GM18499 (cell line): Measurements from ENCODE around the gene MYL1.

Source experiments
- ATAC-seq: cut with Tn5 transposase; IDR thresholded peaks from one replicate; pipeline ENCODE4 v1.9.1; 2021; ENCODE audit warnings: moderate number of reproducible peaks; ENCODE audit not compliant: insufficient read depth, unreplicated experiment

The MYL1 gene

DNA sequence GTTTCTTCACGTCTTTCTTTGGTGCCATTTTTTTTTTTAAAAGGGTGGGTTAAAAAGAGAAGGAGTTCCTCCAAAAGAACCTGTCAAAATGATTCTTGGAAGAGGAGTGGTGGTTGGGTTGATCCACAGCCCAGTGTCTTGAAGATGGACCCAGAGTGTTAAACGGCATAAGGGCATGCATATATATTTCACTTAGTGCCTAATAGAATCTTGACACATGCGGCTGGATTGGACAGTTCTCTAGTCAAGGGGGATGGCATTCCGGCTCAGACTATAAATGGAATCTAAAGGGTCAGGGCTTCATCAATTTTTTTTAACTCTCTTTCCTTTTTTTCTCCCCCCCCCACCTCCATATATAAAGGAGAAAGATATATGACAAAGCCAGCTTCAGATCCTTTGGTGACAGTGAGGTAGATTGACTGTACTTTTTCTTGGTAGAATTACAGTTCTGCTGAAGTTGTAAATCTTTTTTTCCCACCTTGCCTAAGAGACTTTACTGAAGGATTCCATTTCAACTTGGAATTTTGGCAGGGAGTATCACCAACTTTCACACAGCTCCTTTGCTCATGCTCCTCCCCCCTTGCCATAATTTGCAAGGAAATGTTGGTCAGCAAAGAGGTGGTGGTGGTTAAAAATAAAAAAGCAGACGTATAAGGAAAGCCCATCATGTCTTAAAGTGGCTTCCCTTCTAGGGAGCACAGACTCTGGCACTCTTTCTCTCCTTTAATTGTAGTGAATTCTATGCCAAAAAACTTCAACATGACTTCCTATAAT lies at the start of gene MYL1:
MYL1 (minus strand) TSS at position 160 of the 774 bp plus-strand sequence; CDS start at position 28, 132 bp downstream.
- ATAC-seq = no peak

DNA sequence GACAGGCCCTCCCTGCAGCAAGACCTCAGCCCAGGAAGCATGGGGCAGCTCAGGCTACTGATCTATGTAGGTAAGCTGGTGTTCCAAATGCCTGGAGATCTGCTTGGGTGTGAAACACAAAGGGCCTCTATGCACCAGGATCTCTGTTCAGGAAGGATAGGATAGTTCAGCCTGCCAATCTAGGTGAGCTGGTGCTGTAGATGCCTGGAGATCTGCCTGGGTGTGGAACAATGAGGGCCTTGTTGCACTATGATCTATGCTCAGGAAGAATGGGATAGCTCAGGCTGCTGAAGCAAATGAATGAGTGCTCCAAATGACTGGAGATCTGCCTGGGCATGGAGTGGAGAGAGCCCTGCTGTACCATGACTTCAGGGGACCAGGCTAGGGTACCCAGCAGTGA lies 48.9 kb upstream of the MYL1 start:
- ATAC-seq = no peak

DNA sequence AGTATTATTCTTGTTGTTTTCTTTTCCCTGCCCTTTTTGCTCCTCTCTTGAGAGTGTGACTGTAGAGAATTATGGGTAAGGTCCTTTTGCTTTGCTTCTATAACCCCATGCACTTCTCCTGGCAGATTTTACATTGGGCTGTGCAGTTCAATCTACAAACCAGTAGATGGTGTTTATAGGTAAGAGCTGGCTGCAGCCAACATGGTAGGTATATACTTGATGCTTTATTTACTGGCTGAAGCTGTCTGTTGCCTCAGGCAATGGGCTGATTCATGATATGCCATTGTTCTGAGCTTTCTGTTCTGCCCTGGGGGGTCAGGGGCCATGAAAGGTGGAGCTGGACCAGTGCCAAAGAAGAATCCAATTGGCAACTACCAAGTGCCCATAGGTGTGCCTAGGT lies 48.3 kb upstream of the MYL1 start:
- ATAC-seq = no peak

DNA sequence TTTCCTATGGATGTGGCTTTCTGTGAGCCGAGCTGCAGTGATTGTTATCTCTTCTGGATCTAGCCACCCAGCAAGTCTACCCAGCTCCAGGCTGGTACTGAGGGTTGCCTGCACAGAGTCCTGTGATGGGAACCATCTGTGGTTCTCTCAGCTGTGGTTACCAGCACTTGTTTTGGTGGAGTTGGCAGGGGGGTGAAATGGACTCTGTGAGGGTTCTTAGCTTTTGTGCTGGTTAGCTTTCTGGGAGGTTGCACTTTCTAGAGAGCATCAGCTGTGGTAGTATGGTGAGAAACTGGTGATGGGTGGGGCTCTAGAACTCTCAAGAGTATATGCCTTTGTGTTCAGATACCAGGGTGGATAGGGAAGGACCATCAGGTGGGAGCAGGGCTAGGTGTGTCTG lies 45.4 kb upstream of the MYL1 start:
- no peak for ATAC-seq

DNA sequence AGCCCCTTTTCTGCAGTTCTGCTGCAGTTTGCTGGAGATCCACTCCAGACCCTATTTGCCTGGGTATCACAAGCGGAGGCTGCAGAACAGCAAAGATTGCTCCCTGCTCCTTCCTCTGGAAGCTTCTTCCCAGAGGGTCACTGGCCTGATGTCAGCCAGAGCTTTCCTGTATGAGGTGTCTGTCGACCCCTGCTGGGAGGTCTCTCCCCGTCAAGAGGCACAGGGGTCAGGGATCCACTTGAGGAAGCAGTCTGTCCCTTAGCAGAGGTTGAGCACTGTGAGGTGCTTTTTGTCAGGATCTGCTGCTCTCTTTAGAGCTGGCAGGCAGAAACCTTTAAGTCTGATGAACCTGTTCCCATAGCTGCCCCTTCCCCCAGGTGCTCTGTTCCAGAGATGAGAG lies 42.0 kb upstream of the MYL1 start:
- no peak for ATAC-seq

DNA sequence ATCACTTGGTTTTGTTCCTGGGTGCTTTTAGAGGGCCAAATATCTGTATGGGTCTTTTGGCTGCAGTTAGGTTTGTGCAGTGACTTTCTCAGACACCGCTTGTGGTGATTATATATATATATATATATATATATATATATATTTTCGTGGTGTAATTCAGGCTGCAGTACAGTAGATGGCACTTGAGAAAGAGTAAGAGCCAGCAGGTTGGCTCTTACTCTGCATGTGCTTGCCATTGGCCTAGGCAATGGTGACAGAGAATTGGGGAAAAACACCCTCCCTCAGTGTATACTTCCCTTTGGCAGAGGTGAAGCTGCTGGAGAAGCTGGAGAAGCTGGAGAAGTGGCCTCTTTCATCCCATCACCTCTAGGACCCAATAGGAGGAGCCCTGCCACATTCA lies 22.2 kb upstream of the MYL1 start:
- no peak for ATAC-seq

DNA sequence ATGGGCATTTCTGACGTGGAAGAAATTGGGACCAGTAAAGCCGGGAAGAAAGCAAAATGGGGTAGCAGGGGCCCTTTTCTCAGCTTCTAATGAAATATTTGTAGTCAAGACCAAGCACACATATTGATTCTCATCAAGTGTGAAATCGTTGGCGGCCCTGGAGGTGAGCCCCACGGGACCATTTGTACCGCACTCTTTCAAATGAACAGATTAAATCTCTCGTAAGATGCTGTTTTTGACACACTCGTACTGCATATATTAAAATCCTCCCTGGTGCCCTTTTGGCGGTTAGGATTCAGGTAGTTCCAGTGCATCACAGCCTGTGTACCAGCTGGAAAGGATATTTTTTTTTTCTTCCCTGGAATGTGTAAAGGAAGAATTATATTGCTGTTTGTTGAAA lies 9.9 kb upstream of the MYL1 start:
- no peak for ATAC-seq

DNA sequence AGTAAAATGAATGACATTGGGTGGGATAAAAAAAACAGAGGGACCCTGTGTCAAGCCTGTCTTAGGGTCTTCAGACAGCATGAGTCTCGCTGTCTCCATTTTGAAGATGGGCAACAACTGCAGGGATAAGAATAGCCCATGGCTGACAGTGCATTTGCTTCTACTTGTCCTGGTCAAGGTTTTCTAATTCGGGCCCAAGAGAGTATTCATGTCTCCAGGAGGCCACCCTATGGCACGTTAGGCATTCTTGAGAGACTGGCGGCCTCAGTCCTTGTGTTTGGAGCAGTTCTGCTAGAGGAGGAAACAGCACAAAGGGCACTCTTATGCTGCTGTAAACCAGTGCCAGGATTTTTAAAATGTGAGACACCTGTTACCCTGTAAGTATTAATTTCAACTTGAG lies 9.5 kb upstream of the MYL1 start:
- ATAC-seq = no peak

DNA sequence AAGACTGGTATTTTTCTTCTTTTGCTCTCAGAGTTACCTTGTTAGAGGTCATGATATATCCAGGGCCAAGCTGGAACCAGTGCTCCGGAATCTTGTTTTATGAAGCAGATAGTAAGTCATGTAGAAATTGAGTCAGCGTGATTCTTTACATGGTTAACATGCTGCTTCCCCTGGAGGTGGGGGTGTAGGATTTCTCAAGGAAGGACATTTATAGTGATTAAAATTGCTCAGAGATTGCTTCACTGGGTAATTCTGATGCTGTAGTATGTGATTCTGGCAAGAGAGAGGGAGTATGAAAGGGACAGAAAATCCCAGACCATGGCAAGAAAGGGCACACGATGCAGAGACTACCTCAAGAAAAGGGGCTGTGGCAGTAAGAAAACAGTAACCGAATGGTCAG lies 8.0 kb upstream of the MYL1 start:
- ATAC-seq = no peak

DNA sequence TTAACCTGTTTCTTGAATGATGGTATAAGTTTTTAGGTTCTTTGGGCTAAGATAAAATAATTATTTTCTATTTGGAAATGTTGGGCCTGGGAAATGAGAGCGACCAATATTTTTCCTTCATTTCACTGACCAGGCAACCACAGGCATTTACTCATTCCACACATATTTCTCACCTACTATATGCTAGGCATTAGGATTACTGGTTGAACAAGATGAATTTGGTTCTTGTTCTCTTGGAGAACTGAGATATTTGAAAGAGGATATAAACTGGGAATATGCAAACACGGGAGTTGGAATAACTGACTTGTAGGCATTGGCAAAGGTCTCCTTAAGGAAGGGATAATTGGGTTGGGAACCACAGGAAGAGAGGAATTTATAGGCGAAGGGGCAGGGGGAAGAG lies 3.9 kb upstream of the MYL1 start:
- no peak for ATAC-seq

DNA sequence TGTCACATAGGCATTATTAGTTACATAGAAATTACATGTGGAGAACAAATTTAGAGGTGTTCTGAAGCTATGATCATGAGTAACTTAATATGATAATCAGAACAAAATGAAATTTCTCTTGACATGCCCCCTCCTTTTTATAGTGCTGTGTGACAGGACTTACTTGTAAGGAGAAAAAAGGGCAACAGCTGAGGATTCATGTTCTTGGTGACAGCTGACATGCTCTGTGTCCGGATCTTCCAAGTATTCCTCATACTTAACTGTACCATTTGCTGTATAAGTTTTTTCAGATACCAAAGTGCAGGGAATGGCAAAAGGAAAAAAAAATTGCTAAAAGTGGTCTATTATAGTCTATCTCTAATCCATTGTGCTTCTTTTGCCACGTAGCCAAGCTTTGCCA lies 3.5 kb upstream of the MYL1 start:
- ATAC-seq = no peak

DNA sequence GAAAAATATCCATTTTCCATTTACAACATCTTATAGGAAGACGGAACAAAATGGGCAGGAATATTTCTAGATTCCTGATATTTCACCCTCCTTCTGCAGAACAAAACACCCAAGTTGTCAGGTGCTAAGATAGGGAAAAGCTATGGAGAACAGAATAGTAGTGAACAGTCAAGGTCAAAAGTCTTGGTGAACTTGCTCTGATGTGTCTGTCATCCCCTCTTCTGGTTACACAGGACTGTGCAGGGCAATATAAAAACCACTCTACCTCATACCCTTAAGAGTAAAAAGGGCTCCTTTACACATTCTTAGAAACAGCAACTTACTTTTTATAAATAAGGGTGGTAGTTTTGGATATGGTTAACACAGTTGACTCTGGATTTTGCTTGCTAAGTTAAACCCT lies 4.4 kb downstream of the MYL1 start:
- ATAC-seq = no peak

DNA sequence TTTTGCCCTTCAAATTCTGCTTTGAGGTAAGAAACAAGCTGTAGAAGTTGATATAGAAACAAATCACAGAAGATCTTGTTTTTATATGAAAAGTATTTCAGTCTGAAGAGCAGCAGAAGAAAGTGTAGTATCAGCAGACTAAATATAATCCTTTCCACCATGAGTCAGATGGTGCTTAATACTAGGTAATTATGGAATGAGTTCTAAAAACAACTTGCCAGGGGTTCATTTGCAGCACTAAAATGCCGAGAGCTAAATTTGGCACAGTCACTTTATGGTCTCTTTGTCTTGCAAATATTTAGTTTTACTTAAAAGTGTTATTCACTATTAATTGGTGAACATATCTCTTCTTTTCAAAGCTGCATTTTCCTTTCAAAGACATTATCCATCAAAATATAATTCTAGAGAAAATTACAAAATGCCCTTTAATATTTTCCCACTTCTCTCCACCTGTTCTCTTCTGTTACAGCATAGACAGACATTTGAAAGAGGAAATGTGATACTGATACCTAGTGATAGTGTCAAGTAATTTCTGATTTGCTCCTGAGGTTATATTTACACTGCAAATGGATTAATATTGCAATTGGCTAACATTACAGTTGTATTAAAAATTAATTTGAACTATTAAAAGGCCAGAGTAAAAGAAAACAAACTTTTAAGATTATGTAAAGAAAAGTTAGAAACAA lies 5.3 kb downstream of the MYL1 start:
- no peak for ATAC-seq

DNA sequence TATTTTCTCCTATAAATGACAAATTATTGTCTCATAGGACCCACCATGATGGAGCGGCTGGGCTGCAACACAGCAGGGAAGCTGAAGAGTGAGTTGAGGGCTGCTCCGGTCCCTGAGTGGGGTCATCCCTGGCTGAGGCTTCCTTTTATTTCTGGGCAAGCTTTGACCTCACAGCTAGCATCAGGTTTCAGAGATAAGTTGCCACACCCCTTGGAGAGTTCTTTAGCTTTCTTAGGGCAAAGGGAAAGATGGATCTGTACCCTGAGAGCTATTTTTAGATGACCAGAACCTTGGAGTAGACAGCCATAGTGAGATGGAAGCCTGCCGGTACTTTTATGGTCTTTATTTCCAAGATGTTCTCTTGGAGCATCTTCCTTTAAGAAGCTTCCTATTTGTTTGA lies 11.5 kb downstream of the MYL1 start:
- ATAC-seq = no peak

DNA sequence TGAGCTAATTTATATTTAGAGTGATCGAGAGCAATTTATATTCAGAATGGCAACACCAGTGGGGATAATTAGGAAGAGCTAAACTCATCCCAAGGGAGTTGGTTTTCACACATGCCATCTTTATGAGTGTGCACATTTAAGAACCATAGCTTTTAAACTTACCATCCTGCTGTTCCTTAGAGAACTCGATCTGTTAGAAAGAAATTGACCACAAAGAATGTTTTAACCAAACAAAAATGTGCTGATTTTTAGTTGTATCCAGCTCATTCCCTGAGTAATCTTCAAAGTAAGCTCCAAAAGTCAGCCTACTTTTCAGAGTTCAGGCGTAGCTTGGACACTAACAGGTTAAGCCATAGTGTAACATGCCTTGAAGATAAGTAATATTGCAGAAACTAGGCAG lies 12.6 kb downstream of the MYL1 start:
- no peak for ATAC-seq

DNA sequence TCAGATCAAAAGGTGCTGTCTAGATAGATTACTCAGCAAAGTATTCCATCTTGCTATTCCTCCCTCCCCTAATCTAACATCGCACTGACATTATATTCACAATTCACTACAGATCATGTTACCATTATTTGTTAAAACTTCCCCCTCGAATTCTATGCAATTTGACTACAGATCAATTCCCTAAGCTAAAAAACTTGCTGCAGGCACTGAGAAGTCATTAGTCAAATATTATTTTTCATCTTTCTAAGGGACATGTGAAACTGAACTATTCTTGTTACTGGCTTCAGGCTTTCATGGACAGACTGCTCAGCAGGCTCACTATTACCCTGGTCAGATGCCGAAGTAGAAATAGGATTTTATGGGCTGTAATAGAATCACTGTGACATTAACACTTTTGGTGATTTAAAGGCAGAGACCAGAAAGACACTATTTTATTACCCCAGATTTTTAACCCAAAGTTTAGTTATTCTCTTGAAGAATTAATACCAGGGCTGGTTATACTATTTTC lies 15.1 kb downstream of the MYL1 start:
- ATAC-seq = no peak

DNA sequence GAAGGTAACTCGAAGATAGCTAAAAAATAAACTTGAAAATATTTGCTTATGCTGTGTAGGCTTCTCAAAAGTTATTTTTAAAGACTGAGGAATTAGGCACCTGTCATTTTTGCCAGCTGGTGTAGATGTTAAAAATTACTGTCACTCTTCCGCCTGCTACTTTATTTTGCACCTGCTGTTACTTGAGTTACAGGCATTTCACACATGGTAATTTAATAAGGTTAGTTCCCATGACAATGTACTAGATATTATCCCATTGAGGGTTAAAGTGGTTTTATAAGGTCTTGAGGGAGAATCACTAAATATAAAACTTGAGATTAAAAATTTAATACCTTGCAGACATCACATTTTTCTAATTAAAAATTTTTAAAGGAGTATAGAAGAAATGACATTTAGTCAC lies 26.6 kb downstream of the MYL1 start:
- no peak for ATAC-seq

DNA sequence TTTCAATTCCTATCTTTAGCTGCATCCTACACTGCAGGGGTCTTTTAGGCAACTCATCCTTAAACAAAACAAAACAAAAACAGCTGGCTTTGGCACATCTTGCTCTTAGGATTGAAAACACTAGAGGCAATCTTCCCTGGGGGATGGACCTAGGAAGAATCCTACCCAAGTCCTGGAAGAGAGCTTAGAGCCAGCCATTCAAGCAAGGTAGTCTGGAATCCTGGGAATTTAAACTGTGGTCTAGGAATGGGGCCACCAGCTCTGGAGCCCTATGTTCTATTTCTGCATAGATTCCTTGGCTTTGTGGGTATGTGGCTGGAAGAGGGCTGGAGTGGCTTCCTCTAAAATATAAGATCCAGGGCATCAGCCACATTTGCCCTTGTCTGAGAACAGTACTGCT lies 27.7 kb downstream of the MYL1 start:
- no peak for ATAC-seq

DNA sequence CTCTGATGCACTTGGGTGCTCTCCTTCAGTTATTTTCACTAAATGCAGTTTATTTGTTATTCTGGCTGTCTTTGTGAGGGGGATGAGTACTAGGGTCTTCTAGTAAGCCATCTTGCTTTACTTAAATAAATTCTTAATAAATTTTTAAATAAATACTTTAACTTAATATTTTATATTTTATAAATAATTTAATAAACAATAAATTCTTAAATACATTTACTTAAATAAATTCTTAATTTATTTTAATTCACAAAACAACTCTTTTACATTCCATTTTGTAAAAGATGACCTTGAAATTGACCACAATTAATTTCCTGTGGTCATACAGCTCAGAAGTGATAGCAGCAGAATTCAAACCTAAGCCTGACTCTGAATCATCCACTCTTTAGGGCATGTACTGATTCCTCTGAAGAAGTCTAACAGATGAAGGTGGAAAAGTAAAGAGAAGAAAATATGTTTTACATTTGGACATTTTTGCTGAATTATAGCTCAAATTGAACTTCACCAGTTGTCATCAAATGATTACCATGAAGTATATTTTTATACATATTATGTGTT lies 28.8 kb downstream of the MYL1 start:
- no peak for ATAC-seq

DNA sequence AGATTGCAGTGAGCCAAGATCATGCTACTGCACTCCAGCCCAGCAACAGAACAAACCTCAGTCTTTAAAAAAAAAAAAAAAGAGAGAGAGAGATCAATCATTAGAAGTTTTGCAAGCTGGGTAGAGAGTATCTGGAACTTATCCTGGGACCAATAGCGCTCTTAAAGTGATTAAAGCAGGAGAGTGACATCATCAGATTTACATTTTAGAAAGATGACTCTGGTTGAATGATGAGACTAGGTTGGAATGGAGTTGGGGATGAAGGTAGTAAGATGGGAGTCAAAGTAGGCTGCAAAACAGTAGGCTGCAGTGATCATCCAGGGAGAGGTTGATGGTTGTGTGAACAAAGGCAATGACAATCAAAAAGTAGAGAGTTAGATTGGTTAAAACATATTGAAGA lies 37.8 kb downstream of the MYL1 start:
- no peak for ATAC-seq

DNA sequence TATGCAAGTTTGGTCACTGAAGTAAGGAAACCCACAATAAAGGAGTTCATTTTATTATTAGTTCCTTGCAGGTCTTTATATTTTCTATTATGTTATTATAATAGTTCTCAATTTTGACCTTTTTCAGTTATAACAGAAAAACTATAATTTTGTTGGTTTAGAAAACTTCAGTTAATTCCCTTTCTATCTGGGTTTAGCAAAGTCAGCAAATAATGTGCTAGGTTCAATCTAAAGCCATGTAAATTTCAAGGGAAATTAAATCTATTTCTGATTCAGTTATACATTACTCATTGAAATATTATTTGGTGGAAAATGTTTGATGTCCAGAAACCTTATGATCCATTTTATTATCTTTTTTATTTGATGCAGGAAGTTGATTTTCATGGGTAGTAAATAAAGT lies 43.7 kb downstream of the MYL1 start:
- no peak for ATAC-seq

DNA sequence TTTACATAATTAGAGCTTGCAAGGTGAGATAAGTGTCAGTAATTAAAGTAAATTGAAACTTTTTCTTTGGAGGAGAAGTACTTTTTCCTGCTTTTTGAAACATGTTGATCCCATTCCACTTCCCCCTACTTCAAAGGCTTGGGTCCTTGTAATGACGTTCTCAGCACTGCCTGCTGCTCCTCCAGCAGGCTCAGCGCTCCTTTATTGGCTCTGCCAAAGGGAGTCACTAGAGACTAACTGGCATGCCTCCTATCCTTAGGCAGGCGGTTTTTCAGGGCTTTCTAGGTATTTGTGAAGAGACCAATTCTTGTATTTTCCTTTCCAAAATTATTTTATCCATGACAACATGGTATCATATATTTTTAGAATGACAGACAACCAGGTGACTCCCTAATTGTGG lies 45.8 kb downstream of the MYL1 start:
- no peak for ATAC-seq
